ENCODE data around the gene IGF2BP2.
"Not testable (repeated sequence)": the region's sequence is repeated elsewhere in the genome, so short reads cannot be mapped to it uniquely, and the experiment has no call there.

IGF2BP2 gene

GRCh38 chr3:185677146-185677829, 147.6 kb downstream of the IGF2BP2 start:
- peak; percentile 83 for TF ChIP-seq CTCF (IDR thresholded peaks at IDR 0.05; ENCODE audit: low read depth, low read length)

GRCh38 chr3:185667574-185667973, 157.3 kb downstream of the IGF2BP2 start:
- no peak for TF ChIP-seq CTCF (IDR thresholded peaks at IDR 0.05; ENCODE audit: low read depth, low read length)
- no peak for DNase-seq (ENCODE audit: extremely low read depth, low read depth)

More at GRCh38 chr3:185677146-185677829, 147.6 kb downstream of the IGF2BP2 start:
- peak; percentile 37 for DNase-seq (ENCODE audit: extremely low read depth, low read depth)

GRCh38 chr3:185663929-185664328, 160.9 kb downstream of the IGF2BP2 start:
- TF ChIP-seq CTCF (IDR thresholded peaks at IDR 0.05; ENCODE audit: low read depth, low read length), result no peak
- DNase-seq (ENCODE audit: extremely low read depth, low read depth), result no peak

- no peak for TF ChIP-seq CTCF (IDR thresholded peaks at IDR 0.05; ENCODE audit: low read depth, low read length)
- no peak for DNase-seq (ENCODE audit: extremely low read depth, low read depth)
Observed at GRCh38 chr3:185661772-185662171, 163.1 kb downstream of the IGF2BP2 start.

GRCh38 chr3:185661296-185661695, 163.5 kb downstream of the IGF2BP2 start:
- not testable (repeated sequence) for DNase-seq (ENCODE audit: extremely low read depth, low read depth)

- TF ChIP-seq CTCF (IDR thresholded peaks at IDR 0.05; ENCODE audit: low read depth, low read length), result peak; percentile 99
- DNase-seq (ENCODE audit: extremely low read depth, low read depth), result peak; percentile 43
Observed at GRCh38 chr3:185659942-185660921, 164.6 kb downstream of the IGF2BP2 start.

GRCh38 chr3:185658943-185659342, 165.9 kb downstream of the IGF2BP2 start:
- DNase-seq (ENCODE audit: extremely low read depth, low read depth), result no peak
- TF ChIP-seq CTCF (IDR thresholded peaks at IDR 0.05; ENCODE audit: low read depth, low read length), result no peak

Data from AG09319 (cell line).